ENCODE measurements around the gene AZU1.

- TF ChIP-seq CTCF (IDR thresholded peaks at IDR 0.05) (no peak), POLR2A (IDR thresholded peaks at IDR 0.05) (no peak)
These were observed 24.5 kb upstream of the AZU1 start for GRCh38 chr19:803099-803561.

Measured in heart left ventricle (tissue), 13 donors.